OCI-LY7 (cell line): ENCODE results near the gene CFHR5.

Experiments
- EZH2phosphoT487 ChIP-seq: fragments of 200-600 bp; sonication (generic); IDR thresholded peaks from 2 replicates; pipeline ENCODE4 v1.6.1; 2018; ENCODE audit warnings: low read depth, borderline replicate concordance, mild to moderate bottlenecking, mixed run types, antibody characterized with exemption, low read length, moderate library complexity, mixed read lengths
- TF ChIP-seq, protein P1 (sequence below): fragments of 200-600 bp; sonication (generic); conservative IDR thresholded peaks from 2 replicates; pipeline ENCODE4 v1.5.1; 2014; ENCODE audit warnings: mild to moderate bottlenecking, antibody characterized with exemption, low read length, moderate library complexity, mixed read lengths

GRCh38 chr1:197016751-197017150 lies 39.4 kb downstream of the CFHR5 start:
- TF ChIP-seq, protein P1, sequence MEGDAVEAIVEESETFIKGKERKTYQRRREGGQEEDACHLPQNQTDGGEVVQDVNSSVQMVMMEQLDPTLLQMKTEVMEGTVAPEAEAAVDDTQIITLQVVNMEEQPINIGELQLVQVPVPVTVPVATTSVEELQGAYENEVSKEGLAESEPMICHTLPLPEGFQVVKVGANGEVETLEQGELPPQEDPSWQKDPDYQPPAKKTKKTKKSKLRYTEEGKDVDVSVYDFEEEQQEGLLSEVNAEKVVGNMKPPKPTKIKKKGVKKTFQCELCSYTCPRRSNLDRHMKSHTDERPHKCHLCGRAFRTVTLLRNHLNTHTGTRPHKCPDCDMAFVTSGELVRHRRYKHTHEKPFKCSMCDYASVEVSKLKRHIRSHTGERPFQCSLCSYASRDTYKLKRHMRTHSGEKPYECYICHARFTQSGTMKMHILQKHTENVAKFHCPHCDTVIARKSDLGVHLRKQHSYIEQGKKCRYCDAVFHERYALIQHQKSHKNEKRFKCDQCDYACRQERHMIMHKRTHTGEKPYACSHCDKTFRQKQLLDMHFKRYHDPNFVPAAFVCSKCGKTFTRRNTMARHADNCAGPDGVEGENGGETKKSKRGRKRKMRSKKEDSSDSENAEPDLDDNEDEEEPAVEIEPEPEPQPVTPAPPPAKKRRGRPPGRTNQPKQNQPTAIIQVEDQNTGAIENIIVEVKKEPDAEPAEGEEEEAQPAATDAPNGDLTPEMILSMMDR: no peak
- TF ChIP-seq EZH2phosphoT487: no peak
